Activated CD8-positive, alpha-beta memory T cell treated with anti-CD3 and anti-CD28 coated beads, Interleukin-2, amount 50 U/mL, for 1 hour (primary cell): ENCODE measurements around the gene RER1.
A peak's percentile ranks its signal among the peaks of the same experiment; 100 is the strongest.

Source experiments
- DNase-seq: peaks from one replicate; pipeline ENCODE4 v3.0.0-alpha.2; 2020; ENCODE audit errors: extremely low read depth

Gene RER1

GRCh38 chr1:2391041-2391930 lies at the start of gene RER1, which contains the start of gene MORN1:
Gene RER1, plus strand, starts transcription at chr1:2391841. Its CDS starts 3,950 bp downstream, at chr1:2395791.
Gene MORN1, minus strand, starts transcription at chr1:2391554. Its CDS starts 21 bp downstream, at chr1:2391533.
- DNase-seq, result peak; percentile 96

GRCh38 chr1:2342384-2343022 lies 49.1 kb upstream of the RER1 start:
- no peak for DNase-seq

- no peak for DNase-seq
These were observed 48.4 kb upstream of the RER1 start for GRCh38 chr1:2343023-2343935.

GRCh38 chr1:2344121-2344681 lies 47.4 kb upstream of the RER1 start:
- DNase-seq, result no peak

GRCh38 chr1:2344744-2345296 lies 46.8 kb upstream of the RER1 start:
- no peak for DNase-seq

GRCh38 chr1:2345297-2346075 lies 46.2 kb upstream of the RER1 start:
- no peak for DNase-seq

GRCh38 chr1:2346691-2347408 lies 44.8 kb upstream of the RER1 start:
- no peak for DNase-seq

GRCh38 chr1:2347409-2347785 lies 44.2 kb upstream of the RER1 start:
- no peak for DNase-seq

GRCh38 chr1:2347896-2348295 lies 43.7 kb upstream of the RER1 start:
- DNase-seq, result no peak

GRCh38 chr1:2348346-2349325 lies 43.0 kb upstream of the RER1 start:
- DNase-seq, result no peak

- DNase-seq, result no peak
These were observed 41.8 kb upstream of the RER1 start for GRCh38 chr1:2349806-2350205.

- no peak for DNase-seq
These were observed 41.1 kb upstream of the RER1 start for GRCh38 chr1:2350501-2350900.

- no peak for DNase-seq
These were observed 40.6 kb upstream of the RER1 start for GRCh38 chr1:2350911-2351655.

- no peak for DNase-seq
These were observed 39.9 kb upstream of the RER1 start for GRCh38 chr1:2351723-2352122.

- no peak for DNase-seq
These were observed 39.2 kb upstream of the RER1 start for GRCh38 chr1:2352341-2352896.

- DNase-seq, result no peak
These were observed 38.6 kb upstream of the RER1 start for GRCh38 chr1:2352897-2353550.
